K562 (cell line): ENCODE results near the gene STUB1. TPM values are rescaled to one million over a fixed set of nuclear protein-coding genes. Genes with fewer than 3 reads are reported as not detected.

Experiments
- CEBPB ChIP-seq: fragments of 450-650 bp; IDR thresholded peaks from 2 replicates; pipeline ENCODE4 v1.6.1; 2016; ENCODE audit warnings: missing genetic modification characterization, missing compliant biosample characterization
- CREBBP ChIP-seq: IDR thresholded peaks from one replicate; pipeline ENCODE4 v1.6.1; 2012; ENCODE audit warnings: low read depth, mild to moderate bottlenecking, control low read depth, inconsistent platforms, low read length
- ESRRB ChIP-seq: fragments of 250-450 bp; sonication (Bioruptor Pico); IDR thresholded peaks from 2 replicates; pipeline ENCODE4 v1.5.0; 2020; ENCODE audit warnings: mild to moderate bottlenecking, moderate library complexity, borderline replicate concordance
- GATAD2A ChIP-seq: fragments of 450-650 bp; IDR thresholded peaks from 2 replicates; pipeline ENCODE4 v1.6.1; 2017
- HSF4 ChIP-seq: fragments of 250-450 bp; sonication (Bioruptor Pico); IDR thresholded peaks from 2 replicates; pipeline ENCODE4 v2.1.2; 2022; ENCODE audit warnings: mild to moderate bottlenecking, moderate library complexity, borderline replicate concordance
- PPARD ChIP-seq: fragments of 250-450 bp; sonication (Bioruptor Pico); IDR thresholded peaks from 2 replicates; pipeline ENCODE4 v1.8.0; 2022; ENCODE audit warnings: inconsistent platforms, mild to moderate bottlenecking, moderate library complexity
- PRDM10 ChIP-seq: fragments of 450-650 bp; IDR thresholded peaks from 2 replicates; pipeline ENCODE4 v1.6.1; 2018; ENCODE audit not compliant: partially characterized antibody
- TAL1 ChIP-seq: fragments of 450-650 bp; IDR thresholded peaks from 2 replicates; pipeline ENCODE4 v1.6.1; 2016; ENCODE audit warnings: mild to moderate bottlenecking
- ZBED1 ChIP-seq: IDR thresholded peaks from 2 replicates; pipeline ENCODE4 v1.6.1; 2014
- ZFP30 ChIP-seq: fragments of 250-450 bp; sonication (Bioruptor Pico); IDR thresholded peaks from 2 replicates; pipeline ENCODE4 v1.8.0; 2022; ENCODE audit warnings: moderate library complexity, mild to moderate bottlenecking, inconsistent platforms, borderline replicate concordance
- ZNF318 ChIP-seq, 2 experiments: fragments of 450-650 bp; IDR thresholded peaks; 2 replicates each; pipeline ENCODE4 v1.6.1; 2016; ENCODE audit warnings: mild to moderate bottlenecking in 2 of 2, borderline replicate concordance in 1 of 2, low read depth in 1 of 2, moderate library complexity in 1 of 2
- ZNF512 ChIP-seq: IDR thresholded peaks from 2 replicates; pipeline ENCODE4 v1.6.1; 2016; ENCODE audit warnings: missing genetic modification characterization, missing compliant biosample characterization
- polyA plus RNA-seq, 8 experiments: library from polyadenylated mRNA; depleted of rRNA in 4 of 8; stranded (reverse) in 5 of 8; unstranded in 3 of 8; fragments of >200 nt; fragmentation: Nextera tagmentation in 2 of 8; fragmentation: Illumina TruSeq in 1 of 8; extraction: Ambion mirVana in 2 of 8; extraction: Trizol in 1 of 8; gene quantifications; 2 replicates each; pipeline versions ENCODE4 v1.2.1 to v1.2.3, GENCODE V29; 2011 to 2014; ENCODE audit warnings: inconsistent platforms in 1 of 8, missing spikeins in 1 of 8
- total RNA-seq, 7 experiments: library from RNA; depleted of rRNA in 6 of 7; stranded (reverse); fragments of >200 nt in 6 of 7; fragmentation: Illumina TruSeq in 2 of 7; extraction: Trizol in 2 of 7; gene quantifications; 2 replicates each; pipeline versions ENCODE4 v1.2.1 to v1.2.3, GENCODE V29; 2011 to 2021; ENCODE audit warnings: low replicate concordance in 1 of 7
- TF ChIP-seq, protein P1 (sequence below): fragments of 250-450 bp; sonication (Bioruptor Pico); IDR thresholded peaks from 2 replicates; pipeline ENCODE4 v1.4.0; 2020; ENCODE audit warnings: borderline replicate concordance

Gene STUB1
- total and polyA plus RNA-seq, 9 of the 15 experiments (the other 6 are each of a cell fraction or from before 2014, with no cell fraction given), result 10.6 to 251 (median 152) TPM

DNA sequence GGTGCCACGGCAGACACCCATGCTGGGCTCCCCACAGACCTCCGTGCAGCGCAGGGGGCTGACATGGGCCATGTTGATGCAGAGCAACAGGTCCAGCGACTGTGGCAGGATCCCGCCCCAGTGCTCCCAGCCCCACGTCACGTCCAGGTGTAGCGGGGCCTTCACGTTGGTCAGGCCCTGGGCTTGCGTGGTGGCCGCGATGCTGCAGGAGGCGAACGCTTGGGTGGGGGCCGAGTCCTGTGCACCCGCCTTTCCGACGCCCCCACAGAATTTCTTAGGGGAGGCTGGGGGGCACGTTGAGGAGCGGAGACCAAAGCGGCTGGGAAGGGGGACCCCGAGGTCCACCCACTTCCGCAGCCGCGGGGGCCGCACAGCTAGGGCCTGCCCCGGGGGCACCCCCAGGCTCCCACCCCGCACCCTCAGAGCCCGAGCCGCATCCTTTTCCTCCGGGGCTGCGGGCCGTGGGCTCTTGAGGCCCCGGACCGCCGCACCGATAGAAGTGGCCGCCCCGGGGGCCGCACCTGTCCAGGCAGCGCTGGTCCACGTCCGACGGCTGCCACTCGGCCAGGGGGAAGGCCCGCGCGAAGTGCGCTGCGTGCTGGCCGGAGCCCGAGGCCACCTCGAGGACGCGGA, 44.5 kb upstream of the STUB1 start (continued):
- TF ChIP-seq ESRRB (CRISPR knock-in tag) (no peak), ZBED1 (no peak), PRDM10 (no peak), CEBPB (tag) (no peak), ZNF318 (IDR thresholded peaks at IDR 0.05; ENCODE audit: borderline replicate concordance in 1 of 2, low read depth in 1 of 2) (no peak), PPARD (CRISPR knock-in tag) (no peak), ZNF512 (no peak), CREBBP (no peak), GATAD2A (peak; percentile 43; the same call in 1 of the 2 replicates), ZFP30 (no peak), TAL1 (no peak), HSF4 (CRISPR knock-in tag) (no peak)
- TF ChIP-seq, protein P1, sequence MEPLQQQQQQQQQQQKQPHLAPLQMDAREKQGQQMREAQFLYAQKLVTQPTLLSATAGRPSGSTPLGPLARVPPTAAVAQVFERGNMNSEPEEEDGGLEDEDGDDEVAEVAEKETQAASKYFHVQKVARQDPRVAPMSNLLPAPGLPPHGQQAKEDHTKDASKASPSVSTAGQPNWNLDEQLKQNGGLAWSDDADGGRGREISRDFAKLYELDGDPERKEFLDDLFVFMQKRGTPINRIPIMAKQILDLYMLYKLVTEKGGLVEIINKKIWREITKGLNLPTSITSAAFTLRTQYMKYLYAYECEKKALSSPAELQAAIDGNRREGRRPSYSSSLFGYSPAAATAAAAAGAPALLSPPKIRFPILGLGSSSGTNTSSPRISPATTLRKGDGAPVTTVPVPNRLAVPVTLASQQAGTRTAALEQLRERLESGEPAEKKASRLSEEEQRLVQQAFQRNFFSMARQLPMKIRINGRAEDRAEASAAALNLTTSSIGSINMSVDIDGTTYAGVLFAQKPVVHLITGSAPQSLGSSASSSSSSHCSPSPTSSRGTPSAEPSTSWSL (CRISPR knock-in tag), result no peak
